NCI-H2029 treated with DMSO at 0.1 percent for 48 hours (cell line): ENCODE measurements around the gene HOXD10.
A peak's percentile ranks its signal among the peaks of the same experiment; 100 is the strongest.

ENCODE experiments used
- DNase-seq: peaks from one replicate; lab custom pipeline; 2025; lab: John Stamatoyannopoulos, UW

Gene HOXD10

DNA sequence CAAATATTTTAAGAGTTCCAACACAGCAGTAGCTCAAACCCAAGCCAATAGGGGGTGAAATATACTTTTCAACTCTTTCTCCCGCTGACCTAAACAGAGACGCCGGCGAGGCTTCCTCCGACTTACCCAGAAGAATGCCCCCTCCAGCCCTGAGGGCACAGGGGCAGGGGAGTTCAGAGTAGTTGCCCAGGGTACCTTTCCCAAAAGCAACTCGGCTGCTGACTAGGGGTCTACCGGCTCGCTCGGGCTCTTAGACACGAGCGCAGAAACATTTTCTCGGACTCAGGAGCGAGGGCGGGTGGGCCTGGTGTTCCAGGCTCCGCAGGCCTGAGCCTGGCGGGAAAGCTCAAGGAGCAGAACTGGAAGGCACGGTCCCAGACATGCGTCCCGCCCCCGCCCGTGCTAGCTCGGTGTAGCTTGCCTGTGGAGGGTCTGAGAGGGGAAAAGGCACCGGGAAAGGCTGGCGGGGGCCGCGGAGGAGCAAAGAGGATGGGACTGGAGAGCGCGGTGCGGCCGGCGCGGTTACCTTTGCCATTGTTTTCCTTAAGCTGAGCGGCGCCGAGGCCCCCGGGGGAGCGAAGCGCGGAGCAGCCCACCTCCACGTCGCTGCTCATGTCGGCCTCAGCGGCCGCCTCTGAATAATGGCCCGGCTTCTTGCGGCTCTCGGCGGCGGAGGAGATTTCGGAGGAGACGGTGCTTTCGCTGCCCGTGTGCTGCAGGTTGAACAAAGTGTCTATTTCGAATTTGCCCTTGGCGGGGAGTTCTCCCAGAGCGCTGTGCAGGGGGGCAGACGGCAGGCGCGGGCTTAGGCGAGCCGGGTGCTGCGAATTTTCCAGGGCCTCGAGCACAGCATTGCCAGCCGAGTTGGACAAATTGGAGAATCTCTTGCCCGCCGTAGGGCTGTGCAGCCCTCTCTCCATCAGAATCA, 33.5 kb upstream of the HOXD10 start:
- no peak for DNase-seq

GRCh38 chr2:176083796-176084261, 32.7 kb upstream of the HOXD10 start, which contains the start of gene EVX2:
Gene EVX2 (minus strand): TSS chr2:176083962. CDS start chr2:176083776, 186 bp downstream.
- DNase-seq: no peak

GRCh38 chr2:176084611-176085119, 31.9 kb upstream of the HOXD10 start:
- DNase-seq: no peak

- no peak for DNase-seq
Measured at GRCh38 chr2:176085120-176085788, 31.3 kb upstream of the HOXD10 start.

DNA sequence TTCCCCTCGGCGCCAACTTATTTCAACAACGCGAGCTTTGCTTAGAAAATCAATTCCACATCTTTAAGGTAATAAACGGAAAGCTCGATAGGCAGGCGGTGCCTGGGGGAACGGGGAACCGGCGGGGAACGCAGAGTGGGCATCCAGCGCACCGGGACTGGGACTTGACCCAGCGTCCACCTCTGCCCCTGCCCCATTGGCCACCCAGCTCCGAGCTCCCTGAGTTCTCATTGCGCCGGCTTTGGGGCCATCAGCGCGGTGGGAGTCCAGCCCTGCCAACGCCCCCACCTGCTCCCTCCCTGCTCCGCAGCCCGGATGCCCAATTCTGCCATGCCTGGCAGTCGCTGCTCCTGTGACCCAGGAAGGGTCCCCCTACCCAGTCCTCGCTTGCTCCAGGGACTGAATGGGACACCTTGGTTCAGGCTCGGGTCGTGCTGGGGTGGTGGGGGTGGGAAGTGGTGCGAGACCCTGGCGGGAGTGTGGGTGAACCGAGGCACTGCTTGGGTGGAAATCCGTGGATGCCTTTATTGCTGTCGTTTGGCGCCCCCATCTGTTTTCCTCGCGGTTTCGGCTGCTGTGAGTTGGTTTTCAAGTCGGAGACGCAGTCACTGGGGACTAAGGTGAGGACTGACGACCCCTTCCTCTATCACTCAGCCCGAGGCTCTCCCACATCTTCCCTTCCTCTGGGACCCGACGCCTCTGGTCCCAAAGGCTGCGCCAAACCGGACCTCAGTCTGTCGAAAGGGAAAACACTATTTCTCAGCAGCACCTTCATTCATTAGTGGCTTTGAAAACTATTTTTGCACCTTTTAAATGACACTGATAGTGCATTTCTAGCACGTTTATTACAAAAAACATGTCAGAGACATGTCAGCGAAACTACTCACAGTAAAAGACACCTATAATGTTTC, 30.5 kb upstream of the HOXD10 start:
- no peak for DNase-seq

DNA sequence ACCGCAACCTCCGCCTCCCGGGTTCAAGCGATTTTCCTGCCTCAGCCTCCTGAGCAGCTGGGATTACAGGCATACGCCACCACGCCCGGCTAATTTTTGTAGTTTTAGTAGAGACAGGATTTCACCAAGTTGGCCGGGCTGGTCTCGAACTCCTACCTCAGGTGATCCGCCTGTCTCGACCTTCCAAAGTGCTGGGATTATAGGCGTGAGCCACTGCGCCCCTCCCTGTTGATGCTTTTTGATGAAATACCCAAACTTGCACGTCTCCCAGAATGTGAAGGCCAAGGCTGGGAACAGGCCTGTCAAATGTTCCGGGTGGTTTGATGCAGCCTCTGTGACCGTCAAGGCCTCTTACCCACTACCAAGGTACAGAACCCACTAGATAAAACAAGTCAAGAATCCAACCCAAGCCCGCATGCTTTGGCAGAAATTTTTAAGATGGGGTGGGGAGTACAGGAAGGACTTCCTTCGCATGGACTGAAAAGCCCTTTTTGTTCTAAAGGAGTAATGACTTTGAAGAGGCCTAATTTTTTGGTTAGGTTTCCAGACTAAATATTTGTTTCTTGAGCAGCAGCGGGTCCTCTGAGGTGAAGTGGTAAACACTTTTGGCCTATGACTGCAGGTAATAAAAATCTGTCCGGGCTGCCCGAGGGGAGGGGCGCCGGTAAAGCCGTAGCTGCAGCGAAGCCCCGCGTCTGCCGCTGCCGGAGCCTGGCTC, 29.1 kb upstream of the HOXD10 start:
- DNase-seq: no peak

- peak; percentile 47 for DNase-seq
Measured at GRCh38 chr2:176088048-176088936, 28.3 kb upstream of the HOXD10 start.

DNA sequence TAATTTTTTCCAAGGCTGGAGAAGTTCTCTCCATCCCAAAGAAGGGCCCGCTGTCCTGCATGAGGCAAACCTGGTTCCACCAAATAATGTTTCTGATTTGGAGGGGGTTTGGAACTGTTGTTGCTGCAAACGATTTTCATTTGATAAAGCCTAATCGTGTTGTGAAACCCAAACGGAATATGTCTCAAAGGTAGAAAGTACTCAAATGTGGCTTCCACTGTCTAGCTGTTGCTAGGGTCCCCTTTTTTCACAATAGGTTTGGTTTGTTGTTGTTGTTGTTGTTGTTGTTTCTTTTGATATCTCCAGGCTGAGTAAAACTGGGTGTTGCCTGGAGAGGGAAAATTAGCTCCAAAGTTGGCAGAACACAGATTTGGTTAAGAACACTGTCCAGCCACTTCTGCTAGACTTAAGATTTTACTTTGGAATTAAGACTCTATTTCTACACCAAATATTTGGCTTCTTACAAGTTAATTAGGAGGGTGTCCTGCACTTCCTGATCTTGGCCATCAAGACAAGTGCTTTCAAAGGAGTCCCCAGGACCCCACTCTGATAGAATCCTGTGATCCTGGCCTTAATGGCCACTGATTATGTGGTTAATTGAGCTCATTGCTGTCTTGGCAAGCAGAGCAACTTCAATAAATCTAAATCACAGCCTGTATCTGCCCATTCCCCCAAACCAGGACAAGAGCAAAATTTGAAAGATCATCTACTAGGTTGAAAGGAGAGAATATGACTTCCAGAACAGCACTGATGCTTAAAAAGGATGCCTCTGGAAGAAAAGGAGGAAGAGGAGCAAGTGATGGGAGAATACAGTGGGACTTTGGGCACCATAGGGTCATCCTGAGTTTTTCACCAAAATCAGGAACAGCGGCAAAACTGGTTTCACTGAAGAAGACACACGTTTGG, 27.4 kb upstream of the HOXD10 start:
- no peak for DNase-seq

GRCh38 chr2:176089843-176090395, 26.7 kb upstream of the HOXD10 start:
- DNase-seq: no peak

GRCh38 chr2:176090862-176091261, 25.7 kb upstream of the HOXD10 start:
- DNase-seq: no peak

GRCh38 chr2:176091329-176092258, 25.0 kb upstream of the HOXD10 start:
- DNase-seq: no peak

DNA sequence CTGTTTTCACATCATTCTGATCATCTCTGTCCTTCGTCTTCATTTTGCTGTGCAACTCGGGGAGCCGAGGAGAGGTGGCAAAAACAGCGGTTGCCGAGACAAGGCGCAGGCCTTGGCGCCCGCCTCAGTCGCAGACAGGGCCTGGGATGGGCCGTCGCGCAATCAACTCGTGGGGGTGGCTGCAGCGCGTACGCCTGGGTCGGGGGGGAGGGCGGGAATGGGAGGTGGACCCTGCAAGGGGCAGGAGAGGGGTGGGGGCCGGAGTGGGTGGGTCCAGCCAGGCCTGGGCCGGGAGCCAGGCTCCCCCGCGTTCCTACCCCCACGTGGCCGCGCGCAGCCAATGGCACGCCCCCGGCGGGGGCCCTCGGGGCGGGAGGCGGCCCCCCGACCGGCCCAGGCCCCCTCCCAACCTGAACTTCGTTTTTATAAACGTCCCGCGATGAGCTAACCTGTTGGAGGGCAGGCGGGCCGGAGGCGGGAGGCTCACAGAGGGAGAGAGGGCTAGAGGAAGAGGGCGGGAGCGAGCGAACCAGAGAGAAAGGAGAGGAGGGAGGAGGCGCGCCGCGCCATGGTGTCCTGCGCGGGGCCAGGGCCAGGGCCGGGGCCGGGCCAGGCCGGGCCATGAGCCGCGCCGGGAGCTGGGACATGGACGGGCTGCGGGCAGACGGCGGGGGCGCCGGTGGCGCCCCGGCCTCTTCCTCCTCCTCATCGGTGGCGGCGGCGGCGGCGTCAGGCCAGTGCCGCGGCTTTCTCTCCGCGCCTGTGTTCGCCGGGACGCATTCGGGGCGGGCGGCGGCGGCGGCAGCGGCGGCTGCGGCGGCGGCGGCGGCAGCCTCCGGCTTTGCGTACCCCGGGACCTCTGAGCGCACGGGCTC, 24.1 kb upstream of the HOXD10 start, which contains the start of gene HOXD13:
TSS of gene HOXD13 (plus strand) at position 452 of the 875 bp plus-strand sequence. CDS start at position 622, 170 bp downstream.
- DNase-seq: no peak

DNA sequence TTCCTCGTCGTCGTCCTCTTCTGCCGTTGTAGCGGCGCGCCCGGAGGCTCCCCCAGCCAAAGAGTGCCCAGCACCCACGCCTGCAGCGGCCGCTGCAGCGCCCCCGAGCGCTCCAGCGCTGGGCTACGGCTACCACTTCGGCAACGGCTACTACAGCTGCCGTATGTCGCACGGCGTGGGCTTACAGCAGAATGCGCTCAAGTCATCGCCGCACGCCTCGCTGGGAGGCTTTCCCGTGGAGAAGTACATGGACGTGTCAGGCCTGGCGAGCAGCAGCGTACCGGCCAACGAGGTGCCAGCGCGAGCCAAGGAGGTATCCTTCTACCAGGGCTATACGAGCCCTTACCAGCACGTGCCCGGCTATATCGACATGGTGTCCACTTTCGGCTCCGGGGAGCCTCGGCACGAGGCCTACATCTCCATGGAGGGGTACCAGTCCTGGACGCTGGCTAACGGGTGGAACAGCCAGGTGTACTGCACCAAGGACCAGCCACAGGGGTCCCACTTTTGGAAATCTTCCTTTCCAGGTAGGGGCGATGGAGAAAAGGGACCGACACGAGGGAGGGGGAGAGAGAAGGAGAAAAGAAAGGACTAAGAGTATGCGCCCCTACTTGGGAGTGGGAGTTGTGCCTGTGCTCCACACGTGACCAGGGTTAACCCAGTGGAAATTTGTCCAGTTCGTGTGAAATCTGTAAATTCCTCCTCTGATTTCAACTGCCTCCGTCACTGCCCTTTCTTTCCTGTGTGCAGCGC, 23.3 kb upstream of the HOXD10 start:
- DNase-seq: no peak

- DNase-seq: no peak
Measured at GRCh38 chr2:176093898-176094249, 22.7 kb upstream of the HOXD10 start.

DNA sequence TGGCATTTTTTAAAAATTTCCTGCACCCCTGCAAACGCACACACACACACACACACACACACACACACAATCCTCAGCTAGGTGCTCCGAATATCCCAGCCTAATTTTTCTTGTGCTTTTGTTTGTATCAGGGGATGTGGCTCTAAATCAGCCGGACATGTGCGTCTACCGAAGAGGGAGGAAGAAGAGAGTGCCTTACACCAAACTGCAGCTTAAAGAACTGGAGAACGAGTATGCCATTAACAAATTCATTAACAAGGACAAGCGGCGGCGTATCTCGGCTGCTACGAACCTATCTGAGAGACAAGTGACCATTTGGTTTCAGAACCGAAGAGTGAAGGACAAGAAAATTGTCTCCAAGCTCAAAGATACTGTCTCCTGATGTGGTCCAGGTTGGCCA, 22.2 kb upstream of the HOXD10 start:
- no peak for DNase-seq

GRCh38 chr2:176095421-176095820, 21.2 kb upstream of the HOXD10 start:
- no peak for DNase-seq
